ENCODE measurements around the gene VRK1. TPM values are rescaled to one million over a fixed set of nuclear protein-coding genes. Genes with fewer than 3 reads are reported as not detected.

VRK1 gene
- total RNA-seq, 4 donors from 2014 or later, result 7.1 to 19.2 (median 8.5) TPM

DNA sequence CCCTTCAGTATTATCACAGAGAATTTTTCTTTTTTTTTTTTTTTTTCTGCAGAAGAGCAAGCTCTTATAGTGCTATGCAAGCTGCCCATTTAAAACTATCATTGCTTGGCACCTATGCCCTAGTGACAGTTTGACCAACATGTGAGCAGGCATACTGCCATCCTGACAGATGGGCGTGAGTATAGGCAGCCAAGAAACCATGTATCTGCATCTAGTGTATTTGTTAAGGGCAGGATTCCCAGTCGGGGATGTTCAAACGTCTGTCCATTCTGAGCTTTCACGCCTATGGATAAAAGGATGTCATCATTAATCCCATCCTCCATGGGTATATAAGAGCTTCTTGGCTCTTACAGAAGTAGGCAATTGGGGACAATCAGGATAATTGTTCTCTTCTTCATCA lies 8.8 kb downstream of the VRK1 start:
- TF ChIP-seq, protein P1, sequence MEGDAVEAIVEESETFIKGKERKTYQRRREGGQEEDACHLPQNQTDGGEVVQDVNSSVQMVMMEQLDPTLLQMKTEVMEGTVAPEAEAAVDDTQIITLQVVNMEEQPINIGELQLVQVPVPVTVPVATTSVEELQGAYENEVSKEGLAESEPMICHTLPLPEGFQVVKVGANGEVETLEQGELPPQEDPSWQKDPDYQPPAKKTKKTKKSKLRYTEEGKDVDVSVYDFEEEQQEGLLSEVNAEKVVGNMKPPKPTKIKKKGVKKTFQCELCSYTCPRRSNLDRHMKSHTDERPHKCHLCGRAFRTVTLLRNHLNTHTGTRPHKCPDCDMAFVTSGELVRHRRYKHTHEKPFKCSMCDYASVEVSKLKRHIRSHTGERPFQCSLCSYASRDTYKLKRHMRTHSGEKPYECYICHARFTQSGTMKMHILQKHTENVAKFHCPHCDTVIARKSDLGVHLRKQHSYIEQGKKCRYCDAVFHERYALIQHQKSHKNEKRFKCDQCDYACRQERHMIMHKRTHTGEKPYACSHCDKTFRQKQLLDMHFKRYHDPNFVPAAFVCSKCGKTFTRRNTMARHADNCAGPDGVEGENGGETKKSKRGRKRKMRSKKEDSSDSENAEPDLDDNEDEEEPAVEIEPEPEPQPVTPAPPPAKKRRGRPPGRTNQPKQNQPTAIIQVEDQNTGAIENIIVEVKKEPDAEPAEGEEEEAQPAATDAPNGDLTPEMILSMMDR (IDR thresholded peaks at IDR 0.05), result no peak
- DNase-seq (ENCODE audit: low spot score) (no peak), ATAC-seq (ENCODE audit: low FRiP score) (no peak)

DNA sequence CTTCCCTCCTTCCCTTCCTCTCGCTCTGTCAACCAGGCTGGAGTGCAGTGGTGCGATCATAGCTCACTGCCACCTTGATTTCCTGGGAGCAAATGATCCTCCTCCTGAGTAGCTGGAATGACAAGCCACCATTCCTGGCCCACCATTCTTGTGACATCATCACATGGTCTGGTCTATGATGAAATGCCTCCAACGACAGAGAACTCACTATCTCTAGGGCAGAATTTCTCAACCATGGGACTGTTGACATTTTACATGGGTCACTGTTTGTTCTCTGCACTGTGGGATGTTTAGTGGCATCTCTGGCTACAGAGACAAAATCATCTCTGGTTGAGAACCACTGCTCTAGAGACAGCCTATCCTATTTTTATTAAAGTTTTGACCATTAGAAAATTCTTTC lies 9.7 kb downstream of the VRK1 start:
- TF ChIP-seq, protein P1 (IDR thresholded peaks at IDR 0.05), result no peak
- DNase-seq (ENCODE audit: low spot score) (no peak), ATAC-seq (ENCODE audit: low FRiP score) (no peak)

GRCh38 chr14:96808619-96809406 lies 11.6 kb downstream of the VRK1 start:
- TF ChIP-seq, protein P1 (IDR thresholded peaks at IDR 0.05), result no peak
- DNase-seq (ENCODE audit: low spot score) (no peak), ATAC-seq (ENCODE audit: low FRiP score) (no peak)

DNA sequence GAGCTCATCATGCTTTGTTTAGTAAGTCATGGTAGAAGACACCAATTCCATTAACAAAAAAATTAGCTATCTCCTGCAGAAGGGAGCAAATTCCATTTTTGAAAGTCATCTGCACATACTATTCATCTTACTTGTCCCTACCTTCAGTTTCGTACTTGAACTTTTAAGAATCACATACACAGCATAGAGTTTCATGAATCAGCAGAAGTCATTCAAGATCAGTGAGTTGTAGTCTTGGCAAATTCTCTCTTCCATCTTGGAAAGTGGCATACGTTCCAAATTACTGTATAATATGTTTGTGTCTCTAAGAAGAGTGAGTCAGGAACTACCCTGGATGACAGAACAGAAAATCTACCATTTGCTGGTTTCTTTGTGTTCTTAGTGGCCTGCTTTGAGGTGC lies 14.1 kb downstream of the VRK1 start:
- TF ChIP-seq, protein P1 (IDR thresholded peaks at IDR 0.05), result no peak
- ATAC-seq (ENCODE audit: low FRiP score), result no peak
- DNase-seq (ENCODE audit: low spot score), result no peak

DNA sequence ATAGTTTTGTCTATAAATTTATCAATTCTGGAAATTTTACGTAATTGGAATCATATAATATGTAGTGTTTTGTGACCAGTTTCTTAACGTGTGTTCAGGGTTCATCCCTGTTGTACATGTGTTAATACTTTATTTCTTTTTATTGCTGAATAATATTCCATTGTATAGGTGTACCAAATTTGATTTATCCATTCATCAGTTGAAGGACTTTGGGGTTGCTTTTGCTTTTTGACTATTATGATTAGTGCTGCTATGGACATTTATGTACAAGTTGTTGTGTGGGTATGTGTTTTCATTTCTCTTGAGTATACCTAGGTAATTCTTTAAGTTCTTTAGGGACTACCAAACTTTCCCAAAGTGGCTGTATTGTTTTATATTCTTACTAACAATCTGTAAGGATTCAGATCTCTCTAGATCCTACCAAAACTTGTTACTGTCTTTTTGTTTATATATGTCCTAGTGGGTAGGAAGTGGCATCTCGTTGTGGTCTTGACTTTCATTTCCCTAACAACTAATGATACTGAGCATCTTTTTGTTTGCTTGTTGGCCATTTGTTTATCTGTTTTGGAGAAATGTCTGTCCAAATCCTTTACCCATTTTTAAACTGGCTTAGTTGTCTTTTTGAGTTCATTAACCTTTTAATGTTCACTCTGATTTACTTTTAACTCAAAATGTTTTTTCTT lies 14.9 kb downstream of the VRK1 start:
- TF ChIP-seq, protein P1 (IDR thresholded peaks at IDR 0.05), result no peak
- ATAC-seq (ENCODE audit: low FRiP score) (no peak), DNase-seq (ENCODE audit: low spot score) (no peak)

GRCh38 chr14:96816281-96816680 lies 19.1 kb downstream of the VRK1 start:
- TF ChIP-seq, protein P1 (IDR thresholded peaks at IDR 0.05), result no peak
- DNase-seq (ENCODE audit: low spot score) (no peak), ATAC-seq (ENCODE audit: low FRiP score) (no peak)

Data from omental fat pad (tissue), 4 donors.